Stimulated activated CD8-positive, alpha-beta memory T cell treated with anti-CD3 and anti-CD28 coated beads, Interleukin-4, amount 100 ng/mL, for 24 hours (primary cell): ENCODE measurements around the gene ANGPTL7.

Source experiments
- DNase-seq: peaks from one replicate; pipeline ENCODE4 v3.0.0-alpha.2; 2020; ENCODE audit warnings: low read depth

ANGPTL7 gene

DNA sequence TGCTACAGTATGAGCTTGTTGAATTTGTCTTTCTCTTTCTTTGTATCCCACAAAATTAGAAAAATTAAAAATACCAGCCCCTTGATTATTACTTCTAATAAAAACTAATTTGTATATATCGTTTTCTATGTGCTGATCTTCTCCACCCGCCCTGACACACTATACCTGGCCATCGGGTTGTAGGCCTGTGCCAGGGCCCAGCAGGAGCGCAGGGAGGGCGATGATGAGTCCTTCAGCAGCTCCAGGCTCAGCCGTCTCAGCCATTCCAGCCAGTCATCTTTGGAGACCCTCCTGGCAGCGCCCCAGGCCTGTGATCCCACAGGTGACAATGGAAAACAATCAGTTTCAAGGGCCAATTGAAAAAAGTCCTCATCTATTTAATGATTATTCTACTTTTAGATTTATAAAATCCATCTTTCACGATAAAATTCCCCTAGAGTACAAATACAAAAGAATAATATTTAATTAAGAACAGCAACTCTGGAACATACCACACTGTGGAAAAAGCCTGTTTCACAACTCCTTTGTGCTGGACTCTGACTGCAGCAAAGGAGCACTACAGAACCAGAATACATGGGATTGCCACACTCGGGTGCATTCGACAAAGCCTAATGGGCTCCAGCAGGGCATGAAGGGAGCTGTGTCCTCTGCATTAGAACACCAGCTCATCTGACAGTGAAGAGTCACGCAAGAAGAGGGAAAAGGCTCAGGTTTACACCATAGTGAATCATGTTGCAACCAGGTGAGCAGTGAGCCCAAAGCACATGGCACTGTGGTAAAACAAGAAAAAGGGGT is 15.4 kb downstream of the ANGPTL7 start:
- no peak for DNase-seq

DNA sequence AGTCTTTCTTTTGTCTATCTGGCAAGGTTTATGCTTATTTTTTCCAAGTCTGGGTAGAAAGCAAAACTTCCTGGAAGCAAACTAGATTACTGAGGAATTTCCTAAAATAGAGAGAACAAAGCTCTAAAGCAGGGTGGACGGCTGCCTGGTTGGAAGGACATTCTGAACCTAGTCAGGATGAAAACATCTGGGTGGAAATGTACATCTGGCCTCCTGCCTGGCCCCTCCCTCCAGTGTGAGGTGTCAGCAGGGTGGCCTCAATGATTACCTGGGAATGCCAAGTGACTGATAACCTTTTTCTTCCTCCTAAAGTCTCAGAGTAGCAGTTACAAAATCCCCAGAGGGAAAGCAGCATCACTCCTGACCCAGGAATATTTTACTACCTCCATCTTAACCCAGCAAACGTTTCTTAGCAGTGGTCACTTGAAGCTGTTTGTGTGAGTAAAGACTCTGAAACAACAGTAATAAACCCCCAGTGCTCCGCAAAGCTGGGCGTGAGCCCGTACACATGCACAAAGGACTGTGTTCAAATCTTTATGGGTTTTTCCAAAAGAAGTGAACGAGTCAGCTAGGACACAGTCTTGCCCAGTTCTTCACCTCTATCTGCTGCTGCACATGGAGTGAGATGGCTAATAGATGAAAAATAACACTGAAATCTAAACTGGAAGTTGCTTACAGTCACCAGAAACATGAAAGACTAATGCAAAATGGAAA is 18.9 kb downstream of the ANGPTL7 start:
- no peak for DNase-seq

GRCh38 chr1:11211461-11211860 is 22.3 kb downstream of the ANGPTL7 start:
- DNase-seq, result no peak

- DNase-seq, result no peak
Measured at GRCh38 chr1:11211925-11212587, 22.9 kb downstream of the ANGPTL7 start.

DNA sequence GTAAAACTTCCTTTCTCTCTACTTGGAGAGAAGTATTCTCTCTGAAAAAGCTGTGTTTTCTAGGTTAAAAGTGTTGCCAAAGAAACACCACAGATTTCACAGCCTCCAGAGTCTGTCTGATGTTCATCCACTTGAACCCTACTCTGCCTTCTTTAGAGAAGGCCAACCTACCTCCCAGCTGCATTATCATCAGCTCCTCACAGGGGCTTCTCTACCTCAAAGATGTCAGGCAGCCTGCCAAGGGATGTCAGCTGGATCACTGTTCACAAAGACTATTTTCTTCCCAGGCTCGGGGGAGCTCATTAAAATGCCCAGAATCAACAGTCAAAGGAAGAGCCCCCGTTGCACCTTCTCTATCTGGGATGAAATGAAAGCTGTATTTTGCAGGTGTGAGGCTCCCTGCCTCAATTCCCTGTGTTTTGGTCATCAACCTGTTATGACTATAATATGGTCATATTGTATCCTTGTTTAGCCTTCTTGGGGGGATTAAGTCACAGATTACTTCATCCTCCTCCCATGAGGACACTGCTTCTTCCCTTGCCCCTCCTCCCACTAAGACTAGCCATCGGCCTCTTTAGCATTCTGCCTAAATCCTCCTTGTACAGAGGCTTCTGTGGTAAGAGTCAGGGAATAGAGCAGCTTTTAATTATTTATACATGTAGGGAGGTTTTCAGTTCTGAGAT is 25.7 kb downstream of the ANGPTL7 start:
- DNase-seq, result no peak

DNA sequence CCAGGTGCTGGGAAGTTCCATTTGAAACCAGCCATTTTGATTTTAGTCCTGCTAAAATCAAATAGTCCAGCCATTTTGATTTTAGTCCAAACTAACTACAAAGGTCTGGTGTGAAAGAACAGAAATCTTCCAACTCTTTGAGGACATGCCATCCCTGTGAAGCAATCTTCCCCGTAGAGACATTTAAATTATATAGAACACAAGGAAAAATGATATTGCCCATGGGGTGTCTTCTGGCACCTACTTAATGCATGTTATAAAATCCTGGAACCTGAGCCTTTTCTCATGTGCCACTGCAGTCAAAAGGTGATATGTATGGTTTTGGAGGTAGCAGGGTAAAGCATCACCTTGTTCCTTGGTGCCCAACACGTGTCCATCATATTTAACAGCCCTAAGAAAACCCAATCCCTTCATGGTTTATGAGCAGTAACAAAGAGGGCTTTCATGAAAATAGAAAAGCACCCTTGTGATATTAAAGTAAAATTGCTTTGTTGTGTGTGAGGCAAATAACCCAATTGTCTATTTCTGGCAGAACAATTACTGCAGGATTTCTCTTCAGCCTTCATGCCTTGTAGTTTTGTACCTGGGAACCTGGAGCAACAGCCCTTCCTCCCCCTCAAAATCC is 26.3 kb downstream of the ANGPTL7 start:
- no peak for DNase-seq

GRCh38 chr1:11216074-11216473 is 26.9 kb downstream of the ANGPTL7 start:
- DNase-seq, result no peak

- no peak for DNase-seq
Measured at GRCh38 chr1:11227106-11228077, 38.2 kb downstream of the ANGPTL7 start.

- no peak for DNase-seq
Measured at GRCh38 chr1:11229203-11229602, 40.0 kb downstream of the ANGPTL7 start.

DNA sequence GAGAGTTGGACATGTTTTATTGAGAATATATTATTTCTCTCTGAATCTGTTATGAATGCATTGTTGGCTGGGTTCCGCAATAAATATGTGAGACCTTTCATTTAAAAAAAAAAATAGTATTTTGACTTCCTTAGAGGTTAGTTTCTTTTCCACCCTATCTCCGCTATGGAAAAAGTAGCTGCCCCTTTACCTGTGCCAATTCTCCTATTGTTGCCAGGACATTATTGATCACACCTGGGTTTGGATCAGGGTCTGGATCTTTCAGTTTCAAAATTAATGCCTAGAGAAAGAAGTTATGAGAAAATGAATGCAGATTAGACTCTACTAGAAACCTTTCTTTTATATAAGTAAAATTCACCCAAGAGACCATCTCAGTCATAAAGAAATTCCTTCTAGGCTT is 44.1 kb downstream of the ANGPTL7 start:
- DNase-seq, result no peak

DNA sequence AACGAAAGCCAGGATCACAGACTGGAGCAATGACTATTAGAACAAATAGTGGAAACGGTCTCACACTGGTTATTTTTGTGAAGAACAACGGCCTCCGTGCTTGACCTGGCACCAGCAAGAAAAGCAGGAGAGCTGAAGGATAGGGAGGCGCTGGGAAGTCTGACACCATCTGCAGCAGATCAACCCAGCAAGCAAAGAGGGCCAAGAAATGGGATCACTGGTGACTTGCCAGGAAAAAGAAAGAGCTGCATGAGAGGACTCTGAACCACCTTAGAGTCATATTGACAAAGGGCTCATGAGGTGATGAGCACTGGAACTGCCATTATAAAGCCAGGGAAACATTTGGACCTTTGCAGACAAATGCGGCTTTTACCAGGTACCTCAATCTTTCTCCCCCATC is 48.2 kb downstream of the ANGPTL7 start:
- DNase-seq, result no peak

GRCh38 chr1:11238311-11238710 is 49.2 kb downstream of the ANGPTL7 start:
- DNase-seq, result no peak

- no peak for DNase-seq
Measured at GRCh38 chr1:11245248-11245647, 56.1 kb downstream of the ANGPTL7 start.
